Esophagus muscularis mucosa (tissue), 4 donors: ENCODE measurements around the gene TMEM39A. TPM values are rescaled to one million over a fixed set of nuclear protein-coding genes. Genes with fewer than 3 reads are reported as not detected.

Experiments
- DNase-seq: peaks from one replicate; pipeline ENCODE4 v3.0.0-alpha.2; 2017; ENCODE audit errors: extremely low spot score
- H3K27ac ChIP-seq, 4 donors: fragments of 200-600 bp; sonication (generic); replicated peaks in 1 of 4; 1 replicate in 3 of 4; 2 replicates in 1 of 4; pipeline ENCODE4 v1.5.1; 2016 to 2019; ENCODE audit warnings: mild to moderate bottlenecking in 1 of 4
- H3K27me3 ChIP-seq, 4 donors: fragments of 200-600 bp; sonication (generic); one replicate each; pipeline versions ENCODE4 v1.5.1 to v1.6.0; 2016 to 2019
- H3K36me3 ChIP-seq, 4 donors: fragments of 200-600 bp; sonication (generic); one replicate each; pipeline ENCODE4 v1.5.1; 2016 to 2019
- H3K4me1 ChIP-seq, 4 donors: fragments of 200-600 bp; sonication (generic); one replicate each; pipeline ENCODE4 v1.5.1; 2016 to 2019
- H3K4me3 ChIP-seq, 4 donors: fragments of 200-600 bp; sonication (generic); 1 replicate in 2 of 4; 2 replicates in 2 of 4; pipeline ENCODE4 v1.5.1; 2016 to 2019; ENCODE audit warnings: mild to moderate bottlenecking in 4 of 4, moderate library complexity in 1 of 4
- H3K9me3 ChIP-seq, 4 donors: fragments of 200-600 bp; sonication (generic); 1 replicate in 3 of 4; 2 replicates in 1 of 4; pipeline ENCODE4 v1.5.1; 2016 to 2019
- CTCF ChIP-seq, 3 experiments: fragments of 200-600 bp in 2 of 3; fragments of 450-650 bp in 1 of 3; sonication (generic) in 2 of 3; IDR thresholded peaks; one replicate each; pipeline ENCODE4 v1.5.1; 2017 to 2019; ENCODE audit warnings: antibody characterized with exemption in 3 of 3, mild to moderate bottlenecking in 2 of 3, moderate library complexity in 1 of 3
- EP300 ChIP-seq: sonication (generic); formaldehyde crosslinking; IDR thresholded peaks from one replicate; pipeline ENCODE4 v1.6.1; 2017; ENCODE audit warnings: antibody characterized with exemption
- POLR2A ChIP-seq: fragments of 450-650 bp; IDR thresholded peaks from one replicate; pipeline ENCODE4 v1.6.1; 2017; ENCODE audit warnings: antibody characterized with exemption, moderate library complexity, mild to moderate bottlenecking, low read depth
- POLR2AphosphoS5 ChIP-seq, 2 donors: sonication (generic); formaldehyde crosslinking; IDR thresholded peaks; one replicate each; pipeline ENCODE4 v1.6.1; 2017; ENCODE audit warnings: antibody characterized with exemption in 2 of 2
- WGBS: methylation state at CpG from one replicate; pipeline ENCODE4 v1.1.5; 2018; 5-methylcytosine and 5-hydroxymethylcytosine counted together
- intact Hi-C: fragments of 100-400 bp; cut with DNase I; formaldehyde crosslinking; loops from one replicate; pipeline ENCODE4 v1.15.1; 2023
- total RNA-seq, 4 donors: library from RNA; depleted of rRNA; stranded (reverse); fragments of >200 nt; gene quantifications; one replicate each; pipeline versions ENCODE4 v1.1.0 to v1.2.1, GENCODE V29; 2016

The TMEM39A gene
- total RNA-seq, 4 donors from 2014 or later = 10.0 to 34.3 (median 25.9) TPM

GRCh38 chr3:119469418-119470189 is 6.2 kb upstream of the TMEM39A start:
- H3K4me3 ChIP-seq = peak overlapping the region; percentile 77 to 99 (median 86)
- H3K27ac ChIP-seq = peak overlapping the region; percentile 72 to 85 (median 78)
- no peaks in the 10 kb centered on the region for H3K27me3 ChIP-seq
- peaks cover 12 to 28% (median 16%) of the 10 kb centered on the region in 4 donors for H3K4me1 ChIP-seq
- 15% methylated on average over 10 of the region's 16 CpGs for WGBS
- intact Hi-C loops = loop anchor here (10.0 kb wide), 1 partner anchor 175 kb away; the partner anchor contains the start of gene ARHGAP31
- H3K36me3 ChIP-seq = peaks cover 9 to 37% (median 21%) of the 10 kb centered on the region in 4 donors
- no peak for DNase-seq
- H3K9me3 ChIP-seq = no peaks in the 10 kb centered on the region
- TF ChIP-seq POLR2AphosphoS5 (IDR thresholded peaks at IDR 0.05) (no peak), CTCF (IDR thresholded peaks at IDR 0.05) (no peak), EP300 (no peak), POLR2A (no peak)

- intact Hi-C loops = loop anchor here (10.0 kb wide), 1 partner anchor 173 kb away; the partner anchor contains the start of gene ARHGAP31
- H3K27ac ChIP-seq = peak overlapping the region in 3 of 4 donors; percentile 76 to 85 (median 79)
These were observed 4.6 kb upstream of the TMEM39A start for GRCh38 chr3:119468041-119468440.

GRCh38 chr3:119457246-119457645 is 6.2 kb downstream of the TMEM39A start:
- intact Hi-C loops = no loop called here
- no peak for DNase-seq
- H3K27ac ChIP-seq = no peak overlapping the region
- no peaks in the 10 kb centered on the region for H3K9me3 ChIP-seq
- no peak for TF ChIP-seq POLR2AphosphoS5 (IDR thresholded peaks at IDR 0.05)
- TF ChIP-seq CTCF (IDR thresholded peaks at IDR 0.05) = no peak
- TF ChIP-seq EP300 = no peak
- no peak for TF ChIP-seq POLR2A
- no peaks in the 10 kb centered on the region for H3K27me3 ChIP-seq
- peaks cover 10 to 35% (median 31%) of the 10 kb centered on the region in 4 donors for H3K4me1 ChIP-seq
- no peak overlapping the region for H3K4me3 ChIP-seq
- peaks cover 42 to 97% (median 77%) of the 10 kb centered on the region in 4 donors for H3K36me3 ChIP-seq
- 69% methylated on average over 4 of the region's 4 CpGs for WGBS

More at GRCh38 chr3:119468041-119468440, 4.6 kb upstream of the TMEM39A start:
- TF ChIP-seq CTCF (IDR thresholded peaks at IDR 0.05) (no peak), EP300 (no peak), POLR2A (no peak), POLR2AphosphoS5 (IDR thresholded peaks at IDR 0.05) (no peak)
- DNase-seq = no peak
- WGBS = 89% methylated on average over 2 of the region's 2 CpGs
- Histone ChIP-seq H3K36me3 (peaks cover 0 to 23% (median 14%) of the 10 kb centered on the region in 4 donors), H3K4me3 (peak overlapping the region in 3 of 4 donors; percentile 77 to 99 (median 95)), H3K9me3 (no peaks in the 10 kb centered on the region), H3K27me3 (no peaks in the 10 kb centered on the region), H3K4me1 (peaks cover 18 to 34% (median 22%) of the 10 kb centered on the region in 4 donors)

GRCh38 chr3:119456469-119456868 is 6.9 kb downstream of the TMEM39A start:
- H3K27me3 ChIP-seq = no peaks in the 10 kb centered on the region
- no peak overlapping the region for H3K27ac ChIP-seq
- no peak overlapping the region for H3K4me3 ChIP-seq
- peaks cover 47 to 100% (median 80%) of the 10 kb centered on the region in 4 donors for H3K36me3 ChIP-seq
- no peaks in the 10 kb centered on the region for H3K9me3 ChIP-seq
- no peak for DNase-seq
- H3K4me1 ChIP-seq = peaks cover 4 to 27% (median 23%) of the 10 kb centered on the region in 4 donors
- 100% methylated on average over 1 of the region's 1 CpG for WGBS
- intact Hi-C loops = no loop called here
- TF ChIP-seq CTCF (IDR thresholded peaks at IDR 0.05) (no peak), EP300 (no peak), POLR2AphosphoS5 (IDR thresholded peaks at IDR 0.05) (no peak), POLR2A (no peak)
